Measurements from ENCODE around the gene FYN.

FYN gene

GRCh38 chr6:111776236-111777221, 96.7 kb downstream of the FYN start:
- peaks cover 10% of the 10 kb centered on the region for H3K4me1 ChIP-seq (ENCODE audit: insufficient read depth, low read length)
- no peak overlapping the region for H2AFZ ChIP-seq (ENCODE audit: low read depth, low read length)
- H3K36me3 ChIP-seq (ENCODE audit: insufficient read depth, low read length) = peaks cover 35% of the 10 kb centered on the region
- H3K4me3 ChIP-seq (ENCODE audit: low read length) = no peak overlapping the region
- H3K27me3 ChIP-seq (ENCODE audit: insufficient read depth, low read length) = no peaks in the 10 kb centered on the region
- H3K9me3 ChIP-seq (ENCODE audit: low read length) = no peaks in the 10 kb centered on the region

GRCh38 chr6:111775145-111775922, 97.9 kb downstream of the FYN start:
- H3K9me3 ChIP-seq (ENCODE audit: low read length) = no peaks in the 10 kb centered on the region
- no peaks in the 10 kb centered on the region for H3K27me3 ChIP-seq (ENCODE audit: insufficient read depth, low read length)
- peaks cover 39% of the 10 kb centered on the region for H3K36me3 ChIP-seq (ENCODE audit: insufficient read depth, low read length)
- H3K4me3 ChIP-seq (ENCODE audit: low read length) = no peak overlapping the region
- no peak overlapping the region for H2AFZ ChIP-seq (ENCODE audit: low read depth, low read length)
- H3K4me1 ChIP-seq (ENCODE audit: insufficient read depth, low read length) = peaks cover 12% of the 10 kb centered on the region

- Histone ChIP-seq H3K4me3 (ENCODE audit: low read length) (no peak overlapping the region), H2AFZ (ENCODE audit: low read depth, low read length) (no peak overlapping the region)
These were observed 98.9 kb downstream of the FYN start for GRCh38 chr6:111774346-111774703.

DNA sequence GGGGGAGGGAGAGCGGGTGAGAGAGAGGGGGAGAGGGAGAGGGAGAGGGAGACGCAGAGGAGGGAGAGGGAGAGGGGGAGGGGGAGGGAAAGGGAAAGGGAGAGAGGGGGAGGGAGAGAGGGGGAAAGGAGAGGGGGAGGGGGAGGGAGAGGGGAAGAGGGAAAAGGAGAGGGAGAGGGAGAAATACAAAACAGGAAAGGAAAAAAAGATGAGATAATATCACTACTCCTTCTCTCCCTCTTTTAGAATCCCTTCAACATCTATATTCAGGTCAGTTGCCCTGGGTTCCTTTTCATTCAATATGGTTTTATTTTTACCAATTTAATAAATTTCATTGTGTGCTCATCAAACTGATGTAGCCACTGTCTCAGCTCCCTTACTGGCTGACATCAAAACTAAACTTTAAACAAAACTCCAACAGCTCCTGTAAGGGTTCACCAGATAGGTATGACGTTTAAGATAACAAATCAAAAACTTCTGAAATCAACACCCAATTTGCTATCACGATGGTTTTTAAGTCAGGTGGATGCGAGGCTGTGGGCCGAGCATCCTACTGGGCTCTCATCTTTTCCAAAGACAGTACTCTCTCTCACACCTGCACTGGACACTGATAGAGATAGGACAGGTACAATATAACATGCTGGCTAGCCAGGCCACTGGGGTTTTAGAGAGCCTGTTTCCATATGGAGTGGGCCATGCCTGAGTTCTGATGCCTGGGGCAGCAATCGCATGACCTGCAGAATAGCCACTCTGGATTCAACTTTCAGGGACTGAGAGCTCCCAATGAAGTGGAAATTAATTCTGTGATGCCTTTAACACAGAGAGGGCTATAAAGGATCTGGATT, 99.5 kb downstream of the FYN start:
- H3K36me3 ChIP-seq (ENCODE audit: insufficient read depth, low read length) = peaks cover 32% of the 10 kb centered on the region
- H3K4me3 ChIP-seq (ENCODE audit: low read length) = no peak overlapping the region
- H3K27me3 ChIP-seq (ENCODE audit: insufficient read depth, low read length) = no peaks in the 10 kb centered on the region
- no peak overlapping the region for H2AFZ ChIP-seq (ENCODE audit: low read depth, low read length)
- no peaks in the 10 kb centered on the region for H3K9me3 ChIP-seq (ENCODE audit: low read length)
- peaks cover 12% of the 10 kb centered on the region for H3K4me1 ChIP-seq (ENCODE audit: insufficient read depth, low read length)

More at GRCh38 chr6:111774346-111774703, 98.9 kb downstream of the FYN start:
- peaks cover 12% of the 10 kb centered on the region for H3K4me1 ChIP-seq (ENCODE audit: insufficient read depth, low read length)
- peaks cover 32% of the 10 kb centered on the region for H3K36me3 ChIP-seq (ENCODE audit: insufficient read depth, low read length)
- H3K9me3 ChIP-seq (ENCODE audit: low read length) = no peaks in the 10 kb centered on the region
- no peaks in the 10 kb centered on the region for H3K27me3 ChIP-seq (ENCODE audit: insufficient read depth, low read length)

DNA sequence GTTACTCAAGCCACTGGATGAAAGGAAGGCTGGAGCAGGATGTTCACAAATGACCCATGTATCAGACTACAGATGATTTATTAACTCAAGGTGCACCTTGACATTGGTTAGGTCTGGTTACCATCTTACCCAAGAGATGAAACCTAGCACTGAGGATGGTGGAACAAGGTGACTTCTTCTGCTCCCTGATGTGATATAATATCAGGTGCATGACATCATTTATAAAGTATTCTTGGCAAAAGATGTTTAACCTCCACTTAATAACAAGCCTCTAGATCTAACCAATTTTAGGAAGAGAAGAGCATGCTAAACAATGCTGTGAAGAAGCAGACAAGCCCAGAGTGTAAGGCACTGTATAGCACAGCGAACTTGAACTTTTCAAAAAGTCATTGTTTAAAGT, 100.9 kb downstream of the FYN start:
- no peak overlapping the region for H3K4me3 ChIP-seq (ENCODE audit: low read length)
- no peaks in the 10 kb centered on the region for H3K9me3 ChIP-seq (ENCODE audit: low read length)
- H3K36me3 ChIP-seq (ENCODE audit: insufficient read depth, low read length) = peaks cover 30% of the 10 kb centered on the region
- no peaks in the 10 kb centered on the region for H3K27me3 ChIP-seq (ENCODE audit: insufficient read depth, low read length)
- H3K4me1 ChIP-seq (ENCODE audit: insufficient read depth, low read length) = peaks cover 7% of the 10 kb centered on the region
- H2AFZ ChIP-seq (ENCODE audit: low read depth, low read length) = no peak overlapping the region

GRCh38 chr6:111771629-111772028, 101.6 kb downstream of the FYN start:
- Histone ChIP-seq H3K9me3 (ENCODE audit: low read length) (no peaks in the 10 kb centered on the region), H3K36me3 (ENCODE audit: insufficient read depth, low read length) (peaks cover 32% of the 10 kb centered on the region), H3K4me3 (ENCODE audit: low read length) (no peak overlapping the region), H2AFZ (ENCODE audit: low read depth, low read length) (no peak overlapping the region), H3K4me1 (ENCODE audit: insufficient read depth, low read length) (peaks cover 4% of the 10 kb centered on the region), H3K27me3 (ENCODE audit: insufficient read depth, low read length) (no peaks in the 10 kb centered on the region)

- Histone ChIP-seq H3K36me3 (ENCODE audit: insufficient read depth, low read length) (peaks cover 32% of the 10 kb centered on the region), H3K4me3 (ENCODE audit: low read length) (no peak overlapping the region), H3K9me3 (ENCODE audit: low read length) (peaks cover under 1% of the 10 kb centered on the region)
These were observed 102.2 kb downstream of the FYN start for GRCh38 chr6:111771094-111771432.

DNA sequence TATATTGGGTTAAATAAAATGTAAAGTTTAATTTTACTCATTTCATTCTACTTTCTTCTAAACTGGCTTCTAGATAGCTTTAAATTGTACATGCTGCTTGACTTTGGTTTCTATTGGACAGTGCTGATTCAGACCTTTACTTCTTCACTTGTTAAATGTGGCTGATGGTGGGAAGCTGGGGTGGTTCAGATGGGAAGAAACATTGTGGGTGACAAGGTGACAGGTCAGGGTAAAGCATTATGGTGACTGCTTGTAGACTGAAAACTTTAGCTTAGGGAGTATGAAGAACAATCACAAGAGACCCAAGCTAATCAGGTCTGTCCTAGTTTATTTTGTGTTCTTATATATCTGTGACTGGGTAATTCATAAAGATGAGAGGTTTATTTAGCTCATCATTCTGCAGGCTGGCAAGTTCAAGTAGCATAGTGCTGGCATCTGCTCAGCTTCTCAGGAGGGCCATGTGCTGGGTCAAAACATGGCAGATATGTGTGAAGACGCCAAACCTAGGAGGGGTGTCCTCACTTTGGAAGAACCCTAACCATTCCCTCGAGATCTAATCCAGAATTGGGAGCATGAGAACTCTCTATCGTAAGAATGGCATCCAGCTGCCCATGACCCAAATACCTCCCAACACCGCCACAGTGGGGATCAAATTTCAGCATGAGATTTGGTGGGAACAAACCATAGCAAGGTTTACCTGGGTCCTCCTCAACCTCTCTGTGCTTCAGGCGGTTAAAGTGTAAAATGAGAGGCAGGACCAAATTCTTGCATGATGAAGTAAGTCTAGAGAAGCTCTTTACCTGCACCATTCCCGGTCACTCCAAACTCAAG, 102.8 kb downstream of the FYN start:
- no peaks in the 10 kb centered on the region for H3K27me3 ChIP-seq (ENCODE audit: insufficient read depth, low read length)
- H3K9me3 ChIP-seq (ENCODE audit: low read length) = peaks cover 2% of the 10 kb centered on the region
- no peak overlapping the region for H3K4me3 ChIP-seq (ENCODE audit: low read length)
- H2AFZ ChIP-seq (ENCODE audit: low read depth, low read length) = no peak overlapping the region
- peaks cover 29% of the 10 kb centered on the region for H3K36me3 ChIP-seq (ENCODE audit: insufficient read depth, low read length)
- H3K4me1 ChIP-seq (ENCODE audit: insufficient read depth, low read length) = peaks cover 3% of the 10 kb centered on the region

More at GRCh38 chr6:111771094-111771432, 102.2 kb downstream of the FYN start:
- peaks cover 3% of the 10 kb centered on the region for H3K4me1 ChIP-seq (ENCODE audit: insufficient read depth, low read length)
- H2AFZ ChIP-seq (ENCODE audit: low read depth, low read length) = no peak overlapping the region
- H3K27me3 ChIP-seq (ENCODE audit: insufficient read depth, low read length) = no peaks in the 10 kb centered on the region

GRCh38 chr6:111769365-111770152, 103.7 kb downstream of the FYN start:
- Histone ChIP-seq H3K4me3 (ENCODE audit: low read length) (no peak overlapping the region), H2AFZ (ENCODE audit: low read depth, low read length) (no peak overlapping the region), H3K9me3 (ENCODE audit: low read length) (peaks cover 6% of the 10 kb centered on the region), H3K4me1 (ENCODE audit: insufficient read depth, low read length) (peaks cover 6% of the 10 kb centered on the region), H3K27me3 (ENCODE audit: insufficient read depth, low read length) (no peaks in the 10 kb centered on the region), H3K36me3 (ENCODE audit: insufficient read depth, low read length) (peaks cover 30% of the 10 kb centered on the region)

DNA sequence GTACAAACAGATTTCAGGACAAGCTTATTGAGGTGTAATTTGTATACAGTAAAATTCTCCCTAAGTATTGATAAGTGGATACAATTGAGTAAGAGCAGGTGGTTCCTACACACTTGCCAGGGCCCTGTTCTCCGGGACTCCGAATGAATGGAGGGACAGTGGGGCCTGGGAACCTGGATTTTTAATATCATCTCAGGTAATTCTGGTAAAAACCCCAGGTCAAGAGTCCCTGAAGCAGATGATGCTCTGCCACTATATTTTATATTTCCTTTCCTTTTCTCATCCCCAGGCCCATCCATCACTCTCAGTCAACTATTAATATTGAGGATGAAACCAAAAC, 104.9 kb downstream of the FYN start:
- no peak overlapping the region for H3K4me3 ChIP-seq (ENCODE audit: low read length)
- peaks cover 7% of the 10 kb centered on the region for H3K4me1 ChIP-seq (ENCODE audit: insufficient read depth, low read length)
- peaks cover 32% of the 10 kb centered on the region for H3K36me3 ChIP-seq (ENCODE audit: insufficient read depth, low read length)
- H3K27me3 ChIP-seq (ENCODE audit: insufficient read depth, low read length) = no peaks in the 10 kb centered on the region
- H3K9me3 ChIP-seq (ENCODE audit: low read length) = peaks cover 6% of the 10 kb centered on the region
- no peak overlapping the region for H2AFZ ChIP-seq (ENCODE audit: low read depth, low read length)

DNA sequence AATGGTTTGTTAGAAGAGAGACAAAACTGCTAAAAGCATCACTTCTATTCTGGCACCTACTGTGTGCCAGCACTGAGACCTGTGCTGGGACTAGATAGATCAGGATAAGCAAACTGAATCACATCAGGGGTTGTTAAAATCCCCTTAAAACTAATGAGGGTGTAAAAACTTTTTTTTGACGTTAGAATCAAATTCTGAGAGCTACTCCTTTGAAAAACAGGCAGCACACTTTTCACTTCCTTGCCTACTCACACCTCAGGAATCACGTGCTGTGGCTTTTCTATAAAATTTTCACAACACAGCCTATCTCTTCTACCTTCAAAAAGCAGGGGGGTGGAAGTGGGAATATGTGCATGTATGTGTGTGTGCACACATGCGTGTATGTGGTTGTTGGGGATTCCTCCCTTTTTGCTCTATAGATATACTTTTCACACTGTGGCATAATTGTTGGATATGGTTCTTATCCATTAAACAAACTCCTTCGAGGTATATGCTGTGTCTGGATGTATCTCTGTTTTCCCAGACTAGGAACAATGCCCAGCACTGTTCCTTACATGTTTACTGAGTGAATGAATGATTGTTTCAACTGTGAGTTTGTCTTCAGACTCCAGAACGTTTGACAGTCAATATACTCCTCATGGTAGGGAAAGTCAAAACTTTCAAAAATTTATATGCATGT, 105.4 kb downstream of the FYN start:
- Histone ChIP-seq H2AFZ (ENCODE audit: low read depth, low read length) (no peak overlapping the region), H3K9me3 (ENCODE audit: low read length) (peaks cover 6% of the 10 kb centered on the region), H3K4me3 (ENCODE audit: low read length) (no peak overlapping the region), H3K4me1 (ENCODE audit: insufficient read depth, low read length) (peaks cover 7% of the 10 kb centered on the region), H3K36me3 (ENCODE audit: insufficient read depth, low read length) (peaks cover 32% of the 10 kb centered on the region), H3K27me3 (ENCODE audit: insufficient read depth, low read length) (no peaks in the 10 kb centered on the region)

Data from neuron (in vitro differentiated cells).